NCI-H2227 treated with DMSO at 0.1 percent for 48 hours (cell line): ENCODE results near the gene CCDC159.
A peak's percentile ranks its signal among the peaks of the same experiment; 100 is the strongest.
"Not testable (repeated sequence)": the region's sequence is repeated elsewhere in the genome, so short reads cannot be mapped to it uniquely, and the experiment has no call there.

Experiments used
- DNase-seq: peaks from one replicate; lab custom pipeline; 2025; lab: John Stamatoyannopoulos, UW

Gene CCDC159

GRCh38 chr19:11338121-11338520 lies 8.2 kb upstream of the CCDC159 start:
- DNase-seq, result no peak

GRCh38 chr19:11338569-11339253 lies 7.6 kb upstream of the CCDC159 start:
- DNase-seq, result no peak

GRCh38 chr19:11339254-11340098 lies 6.8 kb upstream of the CCDC159 start, which contains the start of gene RAB3D:
Gene RAB3D, minus strand, starts transcription at chr19:11339657. Its CDS starts 2,258 bp downstream, at chr19:11337399.
- peak; percentile 82 for DNase-seq

GRCh38 chr19:11340099-11340467 lies 6.2 kb upstream of the CCDC159 start:
- DNase-seq, result not testable (repeated sequence)

- DNase-seq, result no peak
These were observed 3.9 kb upstream of the CCDC159 start for GRCh38 chr19:11342429-11342828.

GRCh38 chr19:11345122-11345803 lies 1.1 kb upstream of the CCDC159 start:
- DNase-seq, result no peak

DNA sequence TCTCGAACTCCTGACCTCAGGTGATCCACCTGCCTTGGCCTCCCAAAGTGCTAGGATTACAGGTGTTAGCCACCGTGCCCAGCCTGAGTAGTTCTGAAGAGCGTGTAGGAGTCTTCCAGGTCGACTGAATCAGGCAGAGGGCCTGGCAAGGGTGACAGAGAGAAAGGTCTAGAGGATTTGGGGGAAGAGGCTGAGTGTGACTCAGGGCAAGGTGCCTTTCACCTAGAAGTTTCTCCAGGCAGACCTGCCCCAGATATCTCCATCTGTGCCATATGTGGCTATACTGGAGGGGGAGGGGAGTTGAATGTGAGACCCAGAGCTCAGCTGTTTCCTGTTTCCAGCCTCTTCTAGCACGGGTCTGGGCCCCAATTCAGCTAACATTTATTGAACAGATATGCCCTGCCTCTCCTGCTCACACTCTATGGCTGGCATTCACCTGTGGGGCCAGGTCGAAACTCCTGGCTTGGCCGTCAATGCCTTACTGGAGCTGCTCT lies 1.3 kb downstream of the CCDC159 start:
- DNase-seq, result no peak

DNA sequence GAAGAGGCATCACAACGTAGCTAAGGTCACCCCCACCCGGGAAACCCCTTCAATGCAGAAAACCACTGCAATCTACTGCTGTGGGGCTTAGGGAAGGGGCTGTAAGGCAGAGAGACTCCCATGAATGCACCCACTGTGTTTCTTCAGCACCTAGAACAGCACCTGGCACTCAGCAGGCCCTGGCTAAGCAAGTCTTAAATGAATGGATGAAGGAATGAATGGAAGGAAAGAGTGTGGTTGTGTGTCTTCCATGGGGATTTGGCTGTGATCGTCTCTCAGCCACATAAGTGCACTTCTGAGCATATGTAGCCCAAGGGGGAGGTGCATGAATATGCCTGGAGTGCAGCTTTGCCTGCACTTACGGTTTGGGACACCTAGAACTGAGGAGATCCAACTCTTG lies 2.9 kb downstream of the CCDC159 start:
- no peak for DNase-seq

- not testable (repeated sequence) for DNase-seq
These were observed 7.8 kb downstream of the CCDC159 start for GRCh38 chr19:11354102-11354501.

- peak; percentile 41 for DNase-seq
These were observed 9.1 kb downstream of the CCDC159 start, which contains the start of gene PLPPR2 for GRCh38 chr19:11355160-11356073. Gene PLPPR2, plus strand, starts transcription at chr19:11355432. Its CDS starts 2,242 bp downstream, at chr19:11357674.

DNA sequence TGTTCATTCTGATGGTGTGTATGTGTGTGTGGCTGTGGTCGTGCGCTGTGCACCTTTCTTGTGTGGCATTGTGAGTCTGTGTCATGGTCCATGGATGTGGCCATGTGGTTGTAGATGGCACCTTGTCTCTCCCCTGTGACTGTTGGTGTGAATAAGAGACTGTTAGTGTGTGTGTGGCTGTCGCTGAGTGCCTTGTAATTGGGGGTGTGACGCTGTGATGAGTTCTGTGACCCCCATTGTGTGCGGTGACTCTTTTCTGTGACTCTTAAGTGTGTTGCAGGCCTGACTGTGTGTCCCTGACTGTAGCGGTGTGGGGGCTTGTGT lies 9.7 kb downstream of the CCDC159 start:
- no peak for DNase-seq

DNA sequence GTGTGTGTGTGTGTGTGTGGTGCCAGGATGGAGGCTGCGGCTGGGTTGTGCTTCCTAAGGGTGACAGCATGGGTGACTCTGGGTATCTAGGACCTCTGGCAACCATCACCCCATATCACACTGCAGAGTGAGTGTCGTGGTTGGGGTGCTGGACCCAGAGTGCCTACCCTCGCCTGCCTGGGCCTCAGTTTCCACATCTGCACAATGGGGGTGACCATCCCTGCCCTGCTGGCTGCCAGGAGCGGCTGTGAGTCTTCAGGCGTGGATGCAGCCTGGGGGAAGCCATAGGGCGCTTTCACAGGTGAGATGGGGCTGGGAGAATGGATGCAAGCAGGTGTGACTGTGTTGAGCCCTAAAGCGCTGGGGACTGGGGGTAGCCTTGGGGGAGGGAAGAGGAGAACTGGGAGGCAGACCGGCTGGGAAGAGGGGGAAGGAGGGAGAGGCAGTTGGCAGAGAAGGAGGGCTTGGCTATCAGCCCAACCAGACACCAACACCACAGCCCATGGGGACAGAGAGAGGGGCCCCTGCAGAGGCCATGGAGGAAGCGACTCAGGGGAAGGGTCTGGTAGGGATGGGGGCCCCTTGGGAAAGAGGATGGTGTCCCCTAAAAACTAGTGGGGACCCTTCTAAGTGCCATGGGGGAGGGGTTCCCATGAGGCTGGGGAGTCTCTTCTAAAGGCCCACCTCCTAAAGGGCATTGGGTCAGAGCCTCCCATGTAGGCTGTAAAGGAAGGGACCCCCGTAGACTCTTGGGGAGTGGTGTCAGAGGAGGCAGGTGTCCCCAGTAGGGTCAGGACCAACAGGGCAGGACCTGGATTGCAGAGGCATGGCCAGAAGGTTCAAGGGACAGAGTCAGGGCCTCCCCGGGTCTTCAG lies 10.6 kb downstream of the CCDC159 start:
- no peak for DNase-seq

- DNase-seq, result no peak
These were observed 13.1 kb downstream of the CCDC159 start for GRCh38 chr19:11359421-11359820.

GRCh38 chr19:11361037-11361770 lies 14.9 kb downstream of the CCDC159 start:
- DNase-seq, result no peak

DNA sequence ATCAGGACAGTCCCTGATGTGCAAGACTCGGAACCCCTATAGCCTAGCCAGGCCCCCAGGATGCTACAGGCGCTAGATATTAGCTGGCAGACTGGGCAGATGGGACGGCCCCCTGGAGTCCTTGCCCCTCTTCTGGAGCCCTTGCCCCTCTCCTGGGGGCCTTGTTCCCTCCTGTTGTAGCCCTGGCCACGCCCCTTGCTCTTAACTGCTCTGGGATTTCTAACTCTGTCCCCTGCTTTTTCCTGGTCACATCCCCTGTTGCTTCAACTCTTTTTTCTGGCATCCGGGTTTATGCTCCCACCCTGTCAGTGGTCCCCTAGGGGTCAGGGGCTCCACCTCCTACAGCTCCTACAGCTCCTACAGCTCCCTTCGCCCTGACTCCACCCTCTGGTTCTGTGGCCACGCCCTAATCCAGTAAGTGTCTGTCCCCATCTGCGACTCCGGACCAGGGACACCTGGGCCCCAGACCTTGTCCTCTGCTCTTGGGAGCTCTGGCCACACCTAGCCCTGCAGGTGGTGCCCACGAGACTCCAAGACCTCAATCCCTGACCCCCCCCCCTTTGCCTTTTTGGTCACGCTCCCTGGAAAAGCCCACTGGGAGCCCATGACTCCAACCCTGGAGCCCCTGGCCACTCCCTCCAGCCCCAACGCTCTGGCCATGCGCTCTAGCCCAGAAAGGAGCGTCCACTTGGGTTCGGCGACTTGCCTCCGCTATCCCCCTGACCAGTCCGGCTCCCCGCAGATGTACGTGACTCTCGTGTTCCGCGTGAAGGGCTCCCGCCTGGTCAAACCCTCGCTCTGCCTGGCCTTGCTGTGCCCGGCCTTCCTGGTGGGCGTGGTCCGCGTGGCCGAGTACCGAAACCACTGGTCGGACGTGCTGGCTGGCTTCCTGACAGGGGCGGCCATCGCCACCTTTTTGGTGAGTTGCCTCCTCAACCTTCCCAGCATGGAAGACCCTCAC lies 15.7 kb downstream of the CCDC159 start:
- no peak for DNase-seq

DNA sequence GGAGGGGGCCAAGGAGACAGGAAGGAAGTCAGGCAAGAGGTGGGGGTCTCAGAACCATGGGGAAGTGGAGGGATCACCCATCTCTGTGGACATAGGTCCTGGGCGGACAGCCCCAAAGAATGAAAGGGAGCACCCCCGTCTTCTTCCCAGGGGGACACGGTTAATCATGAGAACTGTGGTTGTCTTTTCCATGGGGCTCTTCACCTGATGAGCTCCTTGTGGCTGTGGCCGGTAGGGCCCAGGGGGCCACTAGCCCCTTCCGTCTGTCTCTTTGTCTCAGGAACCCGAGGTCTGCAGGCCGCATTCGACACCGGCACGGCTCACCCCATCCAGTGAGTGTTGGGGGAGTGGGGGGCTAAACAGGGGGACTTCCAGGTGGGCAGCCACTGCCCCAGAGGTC lies 17.6 kb downstream of the CCDC159 start:
- DNase-seq, result no peak

- no peak for DNase-seq
These were observed 18.1 kb downstream of the CCDC159 start for GRCh38 chr19:11364296-11364904.

- no peak for DNase-seq
These were observed 18.6 kb downstream of the CCDC159 start for GRCh38 chr19:11364935-11365334.
